Measurements from ENCODE around the gene CFAP90.

GRCh38 chr5:7856855-7857254 is 5.9 kb upstream of the CFAP90 start:
- TF ChIP-seq, protein P1, sequence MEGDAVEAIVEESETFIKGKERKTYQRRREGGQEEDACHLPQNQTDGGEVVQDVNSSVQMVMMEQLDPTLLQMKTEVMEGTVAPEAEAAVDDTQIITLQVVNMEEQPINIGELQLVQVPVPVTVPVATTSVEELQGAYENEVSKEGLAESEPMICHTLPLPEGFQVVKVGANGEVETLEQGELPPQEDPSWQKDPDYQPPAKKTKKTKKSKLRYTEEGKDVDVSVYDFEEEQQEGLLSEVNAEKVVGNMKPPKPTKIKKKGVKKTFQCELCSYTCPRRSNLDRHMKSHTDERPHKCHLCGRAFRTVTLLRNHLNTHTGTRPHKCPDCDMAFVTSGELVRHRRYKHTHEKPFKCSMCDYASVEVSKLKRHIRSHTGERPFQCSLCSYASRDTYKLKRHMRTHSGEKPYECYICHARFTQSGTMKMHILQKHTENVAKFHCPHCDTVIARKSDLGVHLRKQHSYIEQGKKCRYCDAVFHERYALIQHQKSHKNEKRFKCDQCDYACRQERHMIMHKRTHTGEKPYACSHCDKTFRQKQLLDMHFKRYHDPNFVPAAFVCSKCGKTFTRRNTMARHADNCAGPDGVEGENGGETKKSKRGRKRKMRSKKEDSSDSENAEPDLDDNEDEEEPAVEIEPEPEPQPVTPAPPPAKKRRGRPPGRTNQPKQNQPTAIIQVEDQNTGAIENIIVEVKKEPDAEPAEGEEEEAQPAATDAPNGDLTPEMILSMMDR (IDR thresholded peaks at IDR 0.05; ENCODE audit: insufficient read depth, low read depth, low read length): peak; percentile 60
- TF ChIP-seq EZH2 (IDR thresholded peaks at IDR 0.05; ENCODE audit: insufficient read depth, low read length): no peak

Data from astrocyte (in vitro differentiated cells and primary cell).